HG03432 (cell line): ENCODE measurements around the gene WDR72.
"Not testable (repeated sequence)": the region's sequence is repeated elsewhere in the genome, so short reads cannot be mapped to it uniquely, and the experiment has no call there.

Source experiments
- ATAC-seq: cut with Tn5 transposase; IDR thresholded peaks from one replicate; pipeline ENCODE4 v1.9.1; 2021; ENCODE audit warnings: mild to moderate bottlenecking, moderate library complexity; ENCODE audit not compliant: unreplicated experiment

The WDR72 gene

DNA sequence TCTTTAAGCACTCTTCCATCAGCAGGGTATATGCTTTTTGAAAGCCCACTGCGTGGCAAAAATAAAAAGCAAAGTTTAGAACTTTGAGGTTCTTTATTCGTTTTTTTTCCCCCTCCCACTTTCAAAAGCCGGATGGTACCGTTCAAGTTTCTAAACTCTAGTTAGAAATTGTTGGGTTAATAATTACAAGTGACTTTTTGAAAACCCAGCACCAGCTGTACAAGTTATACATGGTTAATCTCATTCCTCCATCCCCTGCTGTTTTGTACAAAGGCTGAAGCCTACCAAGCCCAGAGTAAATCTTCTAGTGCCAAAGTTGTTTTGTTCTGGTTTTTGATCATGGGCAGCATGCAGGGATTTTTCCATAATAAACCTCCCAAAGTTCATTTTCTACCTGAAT lies 48.6 kb downstream of the WDR72 start:
- ATAC-seq, result no peak

DNA sequence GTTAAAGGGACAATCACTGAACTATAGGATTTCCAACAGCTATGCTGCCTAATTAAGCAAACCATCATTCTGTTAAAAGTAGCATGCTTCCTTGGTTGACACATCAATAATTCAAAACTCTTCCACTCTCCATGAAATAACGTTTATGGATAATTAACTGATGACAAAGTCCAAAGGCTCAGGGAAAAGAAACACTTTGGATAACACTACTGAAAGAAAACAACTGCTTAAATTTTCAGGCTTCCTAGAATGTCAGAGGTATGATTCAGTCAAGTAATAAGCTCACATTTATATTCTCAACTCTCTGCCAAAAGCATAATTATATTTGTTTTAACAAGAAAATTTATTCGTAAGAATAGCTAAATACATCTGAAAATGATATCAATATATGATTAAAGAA lies 49.6 kb downstream of the WDR72 start:
- no peak for ATAC-seq

DNA sequence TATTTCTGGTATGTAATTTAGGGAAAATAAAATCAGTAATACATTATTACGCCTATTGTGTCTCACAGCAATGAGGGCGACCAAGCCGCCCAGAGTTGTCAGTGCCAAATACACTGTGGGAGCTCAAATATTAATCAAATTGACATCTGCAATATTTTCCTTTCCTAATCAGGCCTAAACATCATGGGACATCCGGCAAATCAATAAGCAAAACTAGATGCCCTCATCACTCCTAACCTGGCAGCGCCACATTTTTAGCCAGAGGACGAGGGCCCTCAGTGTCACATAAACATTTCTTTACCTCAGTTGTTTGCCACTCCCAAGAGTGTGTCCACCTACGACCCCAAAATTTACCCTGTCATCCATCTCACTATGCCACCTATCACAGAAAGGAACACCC lies 64.1 kb downstream of the WDR72 start:
- no peak for ATAC-seq

DNA sequence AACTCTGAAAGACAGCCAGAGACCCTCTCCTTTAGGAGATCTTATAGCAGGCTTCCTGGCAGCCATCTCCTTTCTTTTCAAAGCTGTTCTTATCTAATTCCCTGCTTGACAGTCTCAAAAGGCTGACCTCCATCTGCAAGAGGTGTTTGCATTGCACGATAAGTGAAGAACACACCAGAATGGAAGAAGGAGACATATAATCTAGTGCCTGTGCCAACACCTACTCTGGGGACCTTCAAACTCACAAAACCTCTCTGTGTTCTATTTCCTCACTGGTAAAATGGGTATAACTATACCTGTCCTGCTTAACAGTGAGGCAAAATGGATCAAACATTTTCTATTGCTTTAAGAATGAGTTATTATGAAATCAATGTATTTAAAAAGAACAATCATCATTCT lies 65.0 kb downstream of the WDR72 start:
- ATAC-seq, result no peak

DNA sequence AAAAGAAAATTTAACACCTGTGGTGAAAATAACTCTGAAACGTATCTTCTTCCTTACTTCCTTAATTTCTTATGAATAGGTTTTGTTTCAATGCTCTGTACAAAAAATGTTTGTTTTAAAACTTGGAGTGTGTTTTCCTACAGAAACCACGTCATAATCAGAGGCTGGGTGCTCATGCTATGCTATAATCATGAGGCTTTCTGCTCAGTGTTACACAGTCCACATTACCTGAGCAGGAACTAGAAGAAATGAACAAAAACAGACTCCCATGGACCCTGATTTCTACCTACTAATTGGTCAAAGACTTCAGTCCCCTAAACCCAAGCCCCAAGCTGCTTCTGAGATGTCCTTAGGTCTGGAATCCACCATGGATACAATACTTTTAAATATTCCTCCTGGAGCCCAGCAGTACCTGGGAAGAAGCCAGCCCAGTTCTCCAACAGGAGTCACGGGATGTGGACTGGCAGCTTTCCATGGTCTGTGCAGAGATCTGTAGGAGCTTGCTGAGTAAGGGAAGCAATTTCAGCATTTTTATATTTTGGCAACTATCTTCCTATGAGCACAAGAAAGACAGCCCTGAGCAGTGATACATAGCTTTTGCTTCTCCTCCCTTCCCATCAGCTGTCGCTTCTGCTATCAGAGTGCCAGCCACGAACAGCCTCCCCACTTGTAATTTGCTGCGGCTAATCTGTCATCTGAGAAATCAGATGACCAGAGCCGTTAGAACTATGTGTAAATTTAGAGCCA lies 65.6 kb downstream of the WDR72 start:
- no peak for ATAC-seq

DNA sequence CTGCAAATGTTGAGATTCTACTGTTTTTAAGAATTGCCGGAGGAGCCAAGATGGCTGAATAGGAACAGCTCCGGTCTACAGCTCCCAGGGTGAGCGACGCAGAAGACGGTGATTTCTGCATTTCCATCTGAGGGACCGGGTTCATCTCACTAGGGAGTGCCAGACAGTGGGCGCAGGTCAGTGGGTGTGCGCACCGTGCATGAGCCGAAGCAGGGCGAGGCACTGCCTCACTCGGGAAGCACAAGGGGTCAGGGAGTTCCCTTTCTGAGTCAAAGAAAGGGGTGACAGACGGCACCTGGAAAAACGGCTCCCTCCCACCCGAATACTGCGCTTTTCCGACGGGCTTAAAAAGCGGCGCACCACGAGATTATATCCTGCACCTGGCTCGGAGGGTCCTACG lies 75.3 kb downstream of the WDR72 start:
- ATAC-seq, result not testable (repeated sequence)

DNA sequence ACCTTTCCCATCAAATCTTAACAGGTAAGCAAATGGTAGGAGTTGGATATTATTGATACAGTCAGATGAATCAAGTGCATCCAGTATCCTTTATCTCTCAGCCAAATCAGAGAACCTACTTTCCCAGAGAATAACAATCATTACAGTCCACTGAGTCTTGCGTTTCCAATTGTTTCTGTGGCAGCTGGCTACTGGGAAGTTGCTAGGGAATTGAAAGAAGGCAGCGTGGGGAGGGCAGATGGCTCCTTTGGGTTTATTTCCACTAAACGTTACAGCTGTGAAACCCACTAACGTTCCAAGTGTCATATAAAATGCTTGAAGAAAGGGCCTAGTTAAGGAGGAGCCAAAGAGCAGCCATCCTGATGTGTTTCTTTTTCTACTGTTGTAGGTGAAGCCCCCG lies 78.4 kb downstream of the WDR72 start:
- no peak for ATAC-seq

DNA sequence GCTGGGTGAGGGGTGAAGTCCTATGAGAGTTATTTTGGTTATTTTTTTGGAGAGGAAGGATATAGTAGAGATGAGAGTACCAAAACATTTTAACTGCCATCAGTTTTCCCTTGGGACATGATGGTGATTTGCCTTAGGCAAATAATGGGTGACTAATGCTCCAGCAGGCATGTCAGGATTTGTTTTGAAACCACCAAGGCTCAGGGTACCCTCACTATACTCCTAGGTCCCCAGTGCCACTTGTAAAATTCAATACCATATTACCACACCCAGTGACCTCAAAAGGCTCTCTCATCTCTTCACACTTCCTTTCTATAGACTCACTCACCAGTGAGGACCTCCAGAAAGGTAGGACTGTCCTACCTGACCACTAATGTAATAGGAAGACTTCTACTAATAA lies 83.6 kb downstream of the WDR72 start:
- no peak for ATAC-seq

DNA sequence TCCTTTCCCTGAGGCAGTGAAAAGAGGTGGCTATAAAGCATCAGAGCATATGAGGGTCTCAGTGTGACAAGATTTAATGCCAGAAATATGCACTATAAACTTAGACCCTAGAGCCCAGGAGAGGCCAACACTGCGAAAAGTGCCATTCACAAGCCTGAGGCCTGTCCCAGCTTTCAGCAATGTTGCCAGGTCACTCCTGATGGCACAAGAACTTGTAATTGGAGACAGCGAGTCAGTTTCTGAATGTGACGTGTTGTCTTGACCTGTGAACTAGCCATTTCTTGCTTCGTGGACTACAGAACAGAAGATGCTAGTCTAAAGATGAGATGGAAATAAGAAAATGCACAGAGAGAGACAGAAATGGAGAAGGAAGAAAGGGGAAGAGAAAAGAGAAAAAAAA lies 87.9 kb downstream of the WDR72 start:
- ATAC-seq, result no peak

DNA sequence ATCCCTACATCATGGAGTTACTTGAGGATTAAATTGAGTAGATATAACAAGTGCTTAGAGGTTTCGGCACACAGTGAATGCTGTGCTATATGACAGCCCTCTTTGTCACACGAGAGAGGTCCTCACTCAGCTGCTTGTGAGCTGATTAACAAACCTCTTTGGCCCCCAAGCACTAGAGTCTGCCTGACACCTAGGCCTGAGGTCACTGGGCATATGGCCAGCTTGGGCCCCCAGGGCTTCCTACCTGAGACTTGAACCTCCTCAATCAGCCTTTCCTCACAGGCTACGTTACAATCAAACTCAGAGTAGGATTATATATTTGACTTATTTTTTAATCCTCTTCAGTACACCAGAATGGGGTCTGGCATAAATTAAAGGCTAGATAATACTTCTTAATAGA lies 88.8 kb downstream of the WDR72 start:
- no peak for ATAC-seq

DNA sequence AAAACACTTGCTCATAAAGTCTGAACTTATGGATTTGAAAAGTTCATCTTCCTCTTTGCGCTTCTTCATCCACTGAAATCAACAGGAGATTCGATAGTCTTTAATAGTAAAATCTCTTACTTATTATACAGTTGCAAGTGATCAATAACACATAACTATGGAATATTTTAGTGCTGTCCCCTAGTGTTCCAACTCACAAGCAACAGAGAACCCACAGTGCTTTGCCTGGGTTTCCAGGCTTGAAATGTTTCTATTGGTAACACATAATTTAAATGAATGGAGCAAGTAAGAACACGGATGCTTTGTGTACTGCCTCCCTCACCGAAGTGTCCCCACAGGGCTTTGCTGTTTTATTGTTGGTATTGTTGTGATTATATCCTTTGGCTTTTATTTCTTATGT lies 93.5 kb downstream of the WDR72 start:
- no peak for ATAC-seq

DNA sequence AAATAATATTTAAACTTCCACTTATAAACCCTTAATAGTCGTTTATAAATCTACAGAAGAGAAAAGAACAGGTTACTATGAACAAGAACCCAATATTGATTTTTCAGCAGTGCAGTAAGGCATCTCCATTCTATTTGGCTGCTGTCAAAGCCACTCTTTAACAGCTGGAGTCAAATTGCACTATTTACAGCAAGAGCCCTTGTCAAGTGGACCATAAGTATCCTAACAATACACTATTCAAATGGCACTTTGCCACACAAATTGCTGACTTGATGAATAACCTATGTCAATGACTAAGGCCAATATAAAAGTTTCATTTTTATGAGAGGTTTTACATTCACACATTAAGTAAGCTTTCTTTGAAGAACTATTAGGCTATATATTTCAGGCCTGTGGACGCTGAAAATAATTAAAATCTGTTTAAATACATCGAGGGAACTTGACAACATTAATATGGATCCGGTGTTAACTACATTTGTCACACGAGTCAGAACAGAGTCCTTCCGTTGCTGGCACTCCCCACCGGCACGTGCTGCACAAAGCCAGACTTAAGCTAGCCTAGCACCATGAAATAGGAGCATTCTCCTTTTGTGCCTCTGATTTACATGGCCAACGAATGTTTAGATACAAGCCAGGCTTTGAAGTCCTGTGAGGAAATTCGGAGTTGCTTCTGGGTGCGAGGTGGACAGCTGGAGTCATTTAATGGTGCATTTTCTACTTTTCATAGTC lies 100.5 kb downstream of the WDR72 start:
- ATAC-seq, result no peak

DNA sequence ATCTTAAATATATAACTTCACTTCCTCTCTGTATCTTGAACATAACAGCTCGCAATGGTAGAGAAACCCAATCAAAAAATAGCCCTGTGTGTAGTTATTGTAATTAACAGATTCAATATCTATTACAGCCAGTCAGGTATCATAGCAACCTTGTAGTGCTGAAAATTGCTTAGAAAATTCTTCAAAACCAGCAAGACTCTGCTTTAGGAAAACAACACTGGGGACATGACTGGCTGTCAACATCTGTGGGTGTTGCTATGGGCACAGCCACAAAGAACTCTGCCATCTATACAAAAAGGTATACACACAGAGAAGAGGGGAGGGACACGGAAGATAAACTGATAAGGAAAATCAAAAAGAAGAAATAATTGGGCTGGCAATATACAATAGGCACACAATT lies 101.2 kb downstream of the WDR72 start:
- no peak for ATAC-seq

DNA sequence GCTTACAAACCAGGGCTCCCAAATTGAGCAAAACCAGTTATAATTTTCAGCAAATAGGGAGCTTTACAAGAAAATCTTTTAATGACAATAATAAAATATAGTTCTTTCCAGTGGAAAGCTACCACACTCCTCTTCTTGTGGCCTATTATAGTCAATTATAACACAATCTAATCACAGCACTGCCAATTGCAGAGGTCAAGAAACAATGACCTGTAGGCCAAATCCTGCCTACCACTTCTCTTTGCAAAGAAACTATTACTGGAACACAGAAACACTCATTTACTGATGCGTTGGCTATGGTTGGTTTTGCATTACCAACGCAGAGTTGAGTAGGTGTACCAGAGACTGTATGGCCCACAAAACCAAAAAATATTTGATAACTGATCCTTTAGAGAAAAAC lies 110.5 kb downstream of the WDR72 start:
- ATAC-seq, result no peak

DNA sequence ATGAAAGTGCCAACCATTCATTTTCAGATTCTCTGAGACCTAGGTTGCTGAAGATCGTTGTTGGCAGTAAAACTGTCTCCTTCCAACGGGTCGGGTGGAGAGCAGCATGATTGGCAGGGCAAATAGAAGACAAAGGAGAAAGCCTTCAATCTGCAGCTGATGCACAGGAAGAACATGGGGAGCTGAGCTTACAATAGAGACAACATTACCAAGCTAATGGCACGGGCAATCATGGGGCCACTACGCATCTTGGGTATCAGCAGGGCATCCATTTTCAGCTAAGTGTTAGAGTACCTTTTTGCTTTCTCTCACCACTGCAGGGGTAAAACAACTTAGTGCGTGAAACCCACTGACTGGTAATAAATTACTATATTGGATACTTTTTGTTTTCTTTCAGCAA lies 114.8 kb downstream of the WDR72 start:
- no peak for ATAC-seq

DNA sequence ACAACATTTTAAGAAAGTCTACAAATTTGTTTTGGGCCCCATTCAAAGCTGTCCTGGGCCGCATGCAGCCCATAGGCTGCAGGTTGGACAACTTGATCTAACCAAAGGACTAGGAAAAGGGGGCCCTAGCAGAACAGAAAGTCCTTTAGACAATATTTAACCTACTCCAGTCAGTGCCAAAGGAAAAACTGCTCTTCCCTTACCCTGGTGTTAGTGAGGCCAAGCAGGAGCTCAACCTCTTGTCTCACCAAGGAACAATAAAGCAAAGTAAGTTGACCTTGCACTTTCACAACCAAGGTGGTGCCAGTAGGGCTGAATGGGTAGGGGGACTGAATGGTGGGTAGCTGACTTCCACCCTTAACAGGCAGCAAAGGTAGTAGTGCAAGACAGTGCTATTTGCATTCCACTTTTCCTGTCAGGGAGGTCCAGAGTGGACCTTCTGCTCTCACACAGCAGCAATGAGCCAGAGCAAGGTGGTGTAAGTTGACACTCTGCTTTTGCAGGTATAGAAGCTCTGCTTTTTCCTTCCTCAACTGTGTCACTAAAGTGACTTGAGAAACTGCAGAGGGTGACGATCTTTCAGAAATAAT lies 124.9 kb downstream of the WDR72 start:
- ATAC-seq, result no peak

DNA sequence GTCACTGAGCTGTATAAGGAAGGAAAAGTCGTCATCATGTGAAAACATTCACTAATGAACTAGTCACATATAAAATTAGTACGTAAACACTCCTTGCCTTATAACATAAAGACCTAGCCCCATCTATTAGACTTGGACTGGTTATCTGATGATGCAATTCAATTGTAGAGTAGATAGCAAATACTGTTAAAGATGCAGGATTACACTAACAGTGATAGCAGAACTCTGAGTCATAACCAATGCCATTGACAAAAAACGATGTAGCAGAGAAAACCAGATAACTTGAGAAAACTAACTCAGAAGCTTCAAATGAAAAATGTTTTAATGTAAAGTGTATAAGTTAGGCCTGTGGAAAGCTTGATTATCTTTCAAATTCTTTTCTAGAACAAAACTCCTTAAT lies 132.2 kb downstream of the WDR72 start:
- ATAC-seq, result no peak

DNA sequence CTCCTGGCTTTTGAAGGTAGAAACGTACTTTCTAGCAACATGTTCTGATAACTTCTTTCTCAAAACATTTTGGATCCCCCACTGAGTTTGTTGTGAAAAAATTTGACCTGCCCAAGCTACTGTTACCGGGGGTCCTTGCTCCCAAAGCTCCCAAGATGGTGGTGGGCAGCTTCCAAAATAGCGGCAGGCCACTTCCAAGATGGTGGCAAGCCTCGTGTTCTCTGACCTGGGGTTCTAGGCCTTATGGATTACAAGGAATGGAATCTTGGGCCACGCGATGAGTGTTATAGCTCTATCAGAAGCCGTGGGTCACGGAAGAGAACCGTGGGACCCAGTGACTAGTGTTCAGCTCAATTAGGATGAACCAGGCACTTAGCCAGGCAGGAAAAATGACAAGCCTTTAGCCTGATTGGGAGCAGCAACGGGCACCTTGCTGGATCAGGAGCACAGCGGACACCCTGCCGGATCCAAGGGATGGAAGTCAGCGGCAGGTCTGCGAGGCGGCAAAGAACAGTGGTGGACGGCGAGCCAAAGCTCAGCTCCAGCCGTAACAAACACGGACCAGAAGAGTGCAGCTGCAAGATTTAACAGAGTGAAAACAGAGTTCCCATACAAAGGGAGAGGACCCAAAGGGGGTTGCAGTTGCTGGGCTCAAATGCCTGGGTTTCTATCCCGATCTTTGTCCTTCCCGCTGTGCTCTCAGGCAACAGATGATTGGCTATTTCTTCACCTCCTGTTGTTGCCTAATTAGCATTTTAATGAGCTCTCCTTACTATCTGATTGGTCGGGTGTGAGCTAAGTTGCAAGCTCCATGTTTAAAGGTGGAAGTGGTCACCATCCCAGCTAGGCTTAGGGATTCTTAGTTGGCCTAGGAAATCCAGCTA lies 133.3 kb downstream of the WDR72 start:
- ATAC-seq, result no peak

DNA sequence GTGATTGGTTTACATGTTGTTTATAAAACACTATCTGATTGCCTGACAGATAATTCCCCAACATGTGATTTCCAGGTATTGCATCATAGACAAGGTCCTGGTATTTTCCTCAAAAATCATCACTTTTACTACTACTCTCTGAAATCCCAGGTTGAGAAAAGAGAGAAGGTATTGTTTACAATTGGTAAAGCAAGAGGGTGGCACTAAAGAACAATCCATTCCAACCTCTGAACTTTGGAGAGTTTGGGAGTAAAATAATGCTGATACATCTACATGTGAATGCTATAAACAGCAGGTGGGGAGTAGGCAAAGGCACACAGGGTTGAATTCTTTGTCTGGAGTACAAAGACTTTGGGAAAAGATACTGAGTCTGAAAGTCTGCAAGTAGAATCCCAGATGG lies 134.2 kb downstream of the WDR72 start:
- ATAC-seq, result no peak

DNA sequence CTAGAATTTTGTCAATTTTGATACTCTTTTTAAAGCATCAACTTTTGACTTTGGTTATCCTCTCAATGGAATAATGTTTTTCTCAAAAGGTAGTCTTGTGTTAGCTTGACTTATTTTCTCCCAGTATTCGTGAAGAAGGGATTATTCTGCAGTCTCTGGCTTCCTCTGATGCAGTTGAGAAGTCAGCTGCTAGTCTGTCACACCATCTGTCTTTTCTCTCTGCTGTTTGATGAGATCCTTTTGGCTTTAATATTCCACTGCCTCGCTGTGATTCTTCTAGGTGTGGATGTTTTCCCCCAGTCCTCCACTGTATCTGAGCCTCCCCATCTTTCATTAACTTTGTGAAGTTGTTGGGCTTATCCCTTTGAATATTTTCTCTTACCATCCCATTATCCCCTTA lies 141.0 kb downstream of the WDR72 start:
- no peak for ATAC-seq

DNA sequence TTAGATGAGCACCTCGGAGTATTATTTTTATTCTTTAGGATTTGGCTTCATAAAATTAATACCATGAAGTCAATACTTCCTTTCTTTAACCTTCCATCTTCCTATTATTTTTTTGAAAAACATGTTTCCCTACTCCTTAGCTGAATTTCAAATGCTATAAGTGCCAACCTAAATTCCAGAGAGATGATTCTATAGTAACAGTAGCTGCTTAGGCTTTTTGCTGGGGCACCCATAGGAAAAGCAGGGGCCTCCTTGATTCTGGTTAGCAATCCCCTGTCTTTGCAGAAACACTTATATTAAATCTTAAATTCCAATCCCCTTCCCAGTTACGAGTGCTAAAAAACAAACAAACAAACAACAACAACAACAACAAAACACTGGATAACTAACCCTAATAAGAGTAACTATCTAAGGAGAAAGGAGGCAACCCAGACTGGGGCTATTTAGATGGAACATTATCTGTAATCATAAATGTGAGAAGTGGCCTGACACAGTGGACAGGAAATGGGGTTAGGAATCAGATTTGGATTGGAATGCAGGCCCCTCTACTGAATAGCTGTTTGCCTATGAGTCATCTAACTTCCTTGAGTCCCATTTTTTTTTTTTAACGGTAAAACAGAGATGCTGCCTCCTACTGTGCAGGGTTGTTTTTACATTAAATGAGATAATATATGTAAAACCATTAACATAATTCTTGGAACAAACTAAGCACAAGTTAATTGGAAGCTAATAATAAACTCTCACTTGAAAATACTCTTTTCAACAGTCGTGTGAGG lies 148.1 kb downstream of the WDR72 start:
- ATAC-seq, result no peak
